GM12892 (cell line): ENCODE measurements around the gene MAST3.

Experiments used
- POLR2A ChIP-seq: IDR thresholded peaks from 2 replicates; pipeline ENCODE4 v1.6.1; 2011; ENCODE audit warnings: low read depth, low read length, control low read depth
- POLR2AphosphoS5 ChIP-seq: IDR thresholded peaks from 2 replicates; pipeline ENCODE4 v1.6.1; 2011; ENCODE audit warnings: low read depth, low read length, control low read depth

DNA sequence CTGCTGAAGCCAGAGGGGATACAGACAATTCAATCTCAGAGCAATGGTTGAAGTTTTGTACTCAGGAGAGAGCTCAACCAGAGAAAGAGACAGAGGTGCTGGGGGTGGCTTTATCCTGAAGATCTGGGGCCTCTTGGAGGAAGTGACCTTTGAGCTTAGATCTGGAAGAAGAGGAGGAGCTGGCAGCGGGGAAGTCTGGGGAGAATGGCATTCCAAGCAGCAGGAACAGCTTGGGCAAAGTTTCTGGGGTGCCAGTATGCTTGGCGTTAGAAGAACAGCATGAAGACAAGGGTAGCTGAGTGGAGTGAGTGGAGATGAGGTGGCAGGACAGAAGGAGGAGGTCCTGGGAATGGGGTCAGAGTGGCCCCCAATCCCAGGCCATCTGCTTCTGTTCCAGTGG, 11.3 kb downstream of the MAST3 start:
- TF ChIP-seq POLR2A, result no peak
- TF ChIP-seq POLR2AphosphoS5, result no peak
